Measurements from ENCODE around the gene AHNAK.
"Not testable (repeated sequence)": the region's sequence is repeated elsewhere in the genome, so short reads cannot be mapped to it uniquely, and the experiment has no call there.

The AHNAK gene

GRCh38 chr11:62452839-62453468 lies 93.7 kb downstream of the AHNAK start:
- no peak for DNase-seq

GRCh38 chr11:62452261-62452660 lies 94.3 kb downstream of the AHNAK start:
- DNase-seq = no peak

GRCh38 chr11:62451241-62451621 lies 95.4 kb downstream of the AHNAK start:
- DNase-seq = no peak

- no peak for DNase-seq
Observed at GRCh38 chr11:62450543-62451240, 95.9 kb downstream of the AHNAK start.

- not testable (repeated sequence) for DNase-seq
Observed at GRCh38 chr11:62449912-62450311, 96.7 kb downstream of the AHNAK start.

GRCh38 chr11:62449451-62449851 lies 97.2 kb downstream of the AHNAK start:
- no peak for DNase-seq

GRCh38 chr11:62446091-62446490 lies 100.5 kb downstream of the AHNAK start:
- no peak for DNase-seq

- DNase-seq = no peak
Observed at GRCh38 chr11:62445314-62445740, 101.3 kb downstream of the AHNAK start.

- no peak for DNase-seq
Observed at GRCh38 chr11:62444835-62445234, 101.8 kb downstream of the AHNAK start.

GRCh38 chr11:62444236-62444833 lies 102.3 kb downstream of the AHNAK start:
- DNase-seq = no peak

GRCh38 chr11:62443390-62444235 lies 103.0 kb downstream of the AHNAK start:
- DNase-seq = no peak

GRCh38 chr11:62439785-62440602 lies 106.6 kb downstream of the AHNAK start:
- DNase-seq = no peak

GRCh38 chr11:62438641-62439040 lies 108.0 kb downstream of the AHNAK start:
- DNase-seq = no peak

GRCh38 chr11:62437616-62438015 lies 109.0 kb downstream of the AHNAK start:
- no peak for DNase-seq

- DNase-seq = no peak
Observed at GRCh38 chr11:62435846-62436660, 110.6 kb downstream of the AHNAK start.

- no peak for DNase-seq
Observed at GRCh38 chr11:62433904-62434276, 112.7 kb downstream of the AHNAK start.

- DNase-seq = no peak
Observed at GRCh38 chr11:62433141-62433903, 113.3 kb downstream of the AHNAK start.

GRCh38 chr11:62432695-62433094 lies 113.9 kb downstream of the AHNAK start:
- DNase-seq = no peak

GRCh38 chr11:62431171-62431901 lies 115.3 kb downstream of the AHNAK start:
- DNase-seq = no peak

- no peak for DNase-seq
Observed at GRCh38 chr11:62430425-62430824, 116.2 kb downstream of the AHNAK start.

Measured in cortex of kidney (tissue), 1 donor.